HepG2 (cell line): Measurements from ENCODE around the gene NFYB. TPM values are rescaled to one million over a fixed set of nuclear protein-coding genes. Genes with fewer than 3 reads are reported as not detected.

Experiments used
- FOSL2 ChIP-seq: sonication (generic); formaldehyde crosslinking; IDR thresholded peaks from 2 replicates; pipeline ENCODE4 v1.4.0; 2020; ENCODE audit warnings: missing genetic modification reagents
- JARID2 ChIP-seq: sonication (generic); formaldehyde crosslinking; IDR thresholded peaks from 2 replicates; pipeline ENCODE4 v1.8.1; 2023; ENCODE audit warnings: missing genetic modification reagents, inconsistent platforms; ENCODE audit not compliant: insufficient replicate concordance
- KDM3A ChIP-seq: IDR thresholded peaks from 2 replicates; pipeline ENCODE4 v1.6.1; 2018; ENCODE audit warnings: low read depth, missing compliant biosample characterization
- PLSCR1 ChIP-seq: sonication (generic); formaldehyde crosslinking; IDR thresholded peaks from 2 replicates; pipeline ENCODE4 v1.5.0; 2020; ENCODE audit warnings: missing genetic modification reagents, mild to moderate bottlenecking, borderline replicate concordance
- PRPF4 ChIP-seq: fragments of 200-400 bp; formaldehyde crosslinking; IDR thresholded peaks from 2 replicates; pipeline ENCODE4 v1.6.1; 2016; ENCODE audit warnings: low read length, low read depth; ENCODE audit not compliant: poor library complexity, severe bottlenecking
- PTBP1 ChIP-seq: fragments of 200-400 bp; formaldehyde crosslinking; IDR thresholded peaks from 2 replicates; pipeline ENCODE4 v1.6.1; 2018; ENCODE audit warnings: low read length, low read depth; ENCODE audit not compliant: poor library complexity, severe bottlenecking
- RCOR2 ChIP-seq: IDR thresholded peaks from 2 replicates; pipeline ENCODE4 v1.6.1; 2016; ENCODE audit warnings: missing biosample characterization, missing genetic modification reagents
- SAP130 ChIP-seq: IDR thresholded peaks from 2 replicates; pipeline ENCODE4 v1.6.1; 2016; ENCODE audit warnings: low read depth
- SOX13 ChIP-seq, 3 experiments: fragments of 450-650 bp in 1 of 3; sonication (generic) in 1 of 3; formaldehyde crosslinking in 1 of 3; IDR thresholded peaks in 2 of 3; conservative IDR thresholded peaks in 1 of 3; 2 replicates each; pipeline versions ENCODE4 v1.5.0 to v1.6.1; 2016 to 2020; ENCODE audit warnings: antibody characterized with exemption in 1 of 3, mild to moderate bottlenecking in 1 of 3, missing compliant biosample characterization in 1 of 3, missing genetic modification reagents in 1 of 3, moderate library complexity in 1 of 3
- TAF1 ChIP-seq: sonication (generic); formaldehyde crosslinking; IDR thresholded peaks from 2 replicates; pipeline ENCODE4 v1.4.0; 2020; ENCODE audit warnings: missing genetic modification reagents
- YEATS2 ChIP-seq: sonication (generic); formaldehyde crosslinking; IDR thresholded peaks from 2 replicates; pipeline ENCODE4 v1.4.0; 2020; ENCODE audit warnings: missing genetic modification reagents, borderline replicate concordance
- YEATS4 ChIP-seq: sonication (generic); formaldehyde crosslinking; IDR thresholded peaks from 2 replicates; pipeline ENCODE4 v1.4.0; 2020; ENCODE audit warnings: missing genetic modification reagents, borderline replicate concordance
- ZBTB20 ChIP-seq: sonication (generic); formaldehyde crosslinking; IDR thresholded peaks from 2 replicates; pipeline ENCODE4 v1.8.1; 2023; ENCODE audit warnings: missing genetic modification reagents, low read depth, mild to moderate bottlenecking, borderline replicate concordance
- ZFP90 ChIP-seq: sonication (generic); formaldehyde crosslinking; IDR thresholded peaks from 2 replicates; pipeline ENCODE4 v1.8.0; 2022; ENCODE audit warnings: missing genetic modification reagents, mild to moderate bottlenecking, inconsistent platforms, borderline replicate concordance
- ZFY ChIP-seq: sonication (generic); formaldehyde crosslinking; IDR thresholded peaks from 2 replicates; pipeline ENCODE4 v1.4.0; 2020; ENCODE audit warnings: missing genetic modification reagents
- ZNF256 ChIP-seq: sonication (generic); formaldehyde crosslinking; conservative IDR thresholded peaks from 2 replicates; pipeline ENCODE4 v1.4.0; 2020; ENCODE audit warnings: missing genetic modification reagents
- ZNF724P ChIP-seq: sonication (generic); formaldehyde crosslinking; IDR thresholded peaks from 2 replicates; pipeline ENCODE4 v1.8.0; 2022; ENCODE audit warnings: missing genetic modification reagents, borderline replicate concordance
- ZNF800 ChIP-seq: sonication (generic); formaldehyde crosslinking; IDR thresholded peaks from 2 replicates; pipeline ENCODE4 v1.4.0; 2020; ENCODE audit warnings: missing genetic modification reagents
- ZNF879 ChIP-seq: sonication (generic); formaldehyde crosslinking; IDR thresholded peaks from 2 replicates; pipeline ENCODE4 v1.8.1; 2023; ENCODE audit warnings: missing genetic modification reagents
- polyA plus RNA-seq, 8 experiments: library from polyadenylated mRNA; depleted of rRNA in 3 of 8; stranded (reverse) in 7 of 8; unstranded in 1 of 8; fragments of >200 nt; fragmentation: Illumina TruSeq in 4 of 8; extraction: Trizol in 4 of 8; gene quantifications; 2 replicates each; pipeline versions ENCODE4 v1.2.1 to v1.2.3, GENCODE V29; 2011 to 2016; ENCODE audit warnings: low read depth in 4 of 8, missing spikeins in 1 of 8, mixed read lengths in 1 of 8; ENCODE audit not compliant: insufficient read depth in 1 of 8
- total RNA-seq, 5 experiments: library from RNA; depleted of rRNA; stranded (reverse); fragments of >200 nt; fragmentation: Illumina TruSeq; extraction: Trizol; gene quantifications; 2 replicates each; pipeline ENCODE4 v1.2.3, GENCODE V29; 2016; ENCODE audit warnings: low read depth in 1 of 5
- TF ChIP-seq, protein P1 (sequence below): IDR thresholded peaks from 2 replicates; pipeline ENCODE4 v1.6.1; 2016; ENCODE audit warnings: low read depth, missing genetic modification reagents, missing compliant biosample characterization

The NFYB gene
- total and polyA plus RNA-seq, 2 of the 13 experiments (the other 11 are each of a cell fraction or from before 2014, with no cell fraction given): 18.7 to 36.6 TPM

DNA sequence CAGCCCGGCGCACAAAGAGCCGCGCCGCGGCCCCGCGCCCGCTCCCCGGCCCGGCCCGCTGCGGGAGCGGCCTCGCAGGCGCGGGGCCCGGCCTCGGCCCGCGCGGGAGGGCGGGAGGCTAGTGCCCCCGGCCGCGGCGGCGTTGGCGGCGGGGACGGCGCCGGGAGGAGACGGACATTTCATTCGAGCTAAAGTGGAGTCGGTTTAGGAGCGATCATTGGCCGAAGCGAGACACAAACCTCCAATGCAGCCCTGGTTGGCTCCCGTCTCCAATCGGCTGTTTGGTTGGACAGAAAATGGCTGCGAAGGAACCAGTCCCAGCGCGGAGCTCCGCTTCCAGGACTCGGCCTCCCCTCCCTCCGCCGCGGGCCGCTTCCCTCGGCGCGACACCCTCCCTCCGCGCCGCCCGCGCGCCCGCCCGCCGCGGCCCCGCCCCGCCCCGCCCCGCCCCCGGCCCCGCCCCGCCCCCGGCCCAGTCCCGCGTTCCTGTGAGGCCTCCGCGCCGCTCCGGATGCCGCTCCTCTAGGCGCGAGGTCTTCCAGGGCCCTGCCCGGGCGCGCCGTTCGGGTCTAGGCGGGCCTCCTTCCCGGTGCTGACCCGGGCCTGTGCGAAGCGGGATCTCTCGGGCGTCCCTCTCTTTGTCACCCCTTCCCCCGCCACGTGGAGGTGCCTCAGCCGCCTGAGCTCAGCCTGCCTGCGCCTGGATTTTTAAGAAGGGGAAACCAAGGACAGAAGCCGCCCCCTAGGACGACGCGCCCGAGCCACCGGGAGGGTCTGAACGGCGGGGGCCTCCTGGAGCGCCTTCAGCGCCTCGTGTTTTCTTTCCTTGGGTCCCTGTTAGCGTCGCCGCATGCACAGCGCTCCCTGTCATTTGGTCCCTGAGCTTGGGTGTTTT lies at the start of gene NFYB (continued):
- peak; percentile 74; the same call in 1 of the 2 replicates for TF ChIP-seq ZBTB20 (CRISPR knock-in tag)
- TF ChIP-seq, protein P1, sequence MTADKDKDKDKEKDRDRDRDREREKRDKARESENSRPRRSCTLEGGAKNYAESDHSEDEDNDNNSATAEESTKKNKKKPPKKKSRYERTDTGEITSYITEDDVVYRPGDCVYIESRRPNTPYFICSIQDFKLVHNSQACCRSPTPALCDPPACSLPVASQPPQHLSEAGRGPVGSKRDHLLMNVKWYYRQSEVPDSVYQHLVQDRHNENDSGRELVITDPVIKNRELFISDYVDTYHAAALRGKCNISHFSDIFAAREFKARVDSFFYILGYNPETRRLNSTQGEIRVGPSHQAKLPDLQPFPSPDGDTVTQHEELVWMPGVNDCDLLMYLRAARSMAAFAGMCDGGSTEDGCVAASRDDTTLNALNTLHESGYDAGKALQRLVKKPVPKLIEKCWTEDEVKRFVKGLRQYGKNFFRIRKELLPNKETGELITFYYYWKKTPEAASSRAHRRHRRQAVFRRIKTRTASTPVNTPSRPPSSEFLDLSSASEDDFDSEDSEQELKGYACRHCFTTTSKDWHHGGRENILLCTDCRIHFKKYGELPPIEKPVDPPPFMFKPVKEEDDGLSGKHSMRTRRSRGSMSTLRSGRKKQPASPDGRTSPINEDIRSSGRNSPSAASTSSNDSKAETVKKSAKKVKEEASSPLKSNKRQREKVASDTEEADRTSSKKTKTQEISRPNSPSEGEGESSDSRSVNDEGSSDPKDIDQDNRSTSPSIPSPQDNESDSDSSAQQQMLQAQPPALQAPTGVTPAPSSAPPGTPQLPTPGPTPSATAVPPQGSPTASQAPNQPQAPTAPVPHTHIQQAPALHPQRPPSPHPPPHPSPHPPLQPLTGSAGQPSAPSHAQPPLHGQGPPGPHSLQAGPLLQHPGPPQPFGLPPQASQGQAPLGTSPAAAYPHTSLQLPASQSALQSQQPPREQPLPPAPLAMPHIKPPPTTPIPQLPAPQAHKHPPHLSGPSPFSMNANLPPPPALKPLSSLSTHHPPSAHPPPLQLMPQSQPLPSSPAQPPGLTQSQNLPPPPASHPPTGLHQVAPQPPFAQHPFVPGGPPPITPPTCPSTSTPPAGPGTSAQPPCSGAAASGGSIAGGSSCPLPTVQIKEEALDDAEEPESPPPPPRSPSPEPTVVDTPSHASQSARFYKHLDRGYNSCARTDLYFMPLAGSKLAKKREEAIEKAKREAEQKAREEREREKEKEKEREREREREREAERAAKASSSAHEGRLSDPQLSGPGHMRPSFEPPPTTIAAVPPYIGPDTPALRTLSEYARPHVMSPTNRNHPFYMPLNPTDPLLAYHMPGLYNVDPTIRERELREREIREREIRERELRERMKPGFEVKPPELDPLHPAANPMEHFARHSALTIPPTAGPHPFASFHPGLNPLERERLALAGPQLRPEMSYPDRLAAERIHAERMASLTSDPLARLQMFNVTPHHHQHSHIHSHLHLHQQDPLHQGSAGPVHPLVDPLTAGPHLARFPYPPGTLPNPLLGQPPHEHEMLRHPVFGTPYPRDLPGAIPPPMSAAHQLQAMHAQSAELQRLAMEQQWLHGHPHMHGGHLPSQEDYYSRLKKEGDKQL (CRISPR knock-in tag): no peak
- TF ChIP-seq ZNF724P (CRISPR knock-in tag): peak; percentile 82
- TF ChIP-seq TAF1 (CRISPR knock-in tag): peak; percentile 63
- no peak for TF ChIP-seq KDM3A
- no peak for TF ChIP-seq JARID2 (CRISPR knock-in tag)
- TF ChIP-seq RCOR2 (CRISPR knock-in tag): no peak
- no peak for TF ChIP-seq PRPF4
- TF ChIP-seq SAP130 (CRISPR knock-in tag): peak; percentile 63
- TF ChIP-seq PTBP1: no peak
- TF ChIP-seq YEATS2 (CRISPR knock-in tag): peak; percentile 25; the same call in 1 of the 2 replicates
- TF ChIP-seq ZFY (CRISPR knock-in tag): peak; percentile 87
- TF ChIP-seq FOSL2 (CRISPR knock-in tag): peak; percentile 17; the same call in 1 of the 2 replicates
- TF ChIP-seq ZNF256: 0 out of 2 replicates have a peak, but pooled peaks have one; percentile 39
- TF ChIP-seq PLSCR1: no peak
- 0 out of 2 replicates have a peak, but pooled peaks have one; percentile 15 for TF ChIP-seq SOX13 (IDR thresholded peaks at IDR 0.05)
- TF ChIP-seq SOX13 (CRISPR knock-in tag; conservative IDR thresholded peaks at IDR 0.05 in 1 of 2, IDR thresholded peaks at IDR 0.05 in 1 of 2): 0 out of 4 replicates have a peak, but pooled peaks of 1 of the 2 experiments have one; percentile 9
- TF ChIP-seq ZNF800 (CRISPR knock-in tag): peak; percentile 43; the same call in 1 of the 2 replicates
- no peak for TF ChIP-seq YEATS4 (CRISPR knock-in tag)
- peak; percentile 40; the same call in 1 of the 2 replicates for TF ChIP-seq ZNF879 (CRISPR knock-in tag)
- TF ChIP-seq ZFP90 (CRISPR knock-in tag): no peak
